Endothelial cell (in vitro differentiated cells): ENCODE data around the gene PRSS48. TPM values are rescaled to one million over a fixed set of nuclear protein-coding genes. Genes with fewer than 3 reads are reported as not detected.
"Not testable (repeated sequence)": the region's sequence is repeated elsewhere in the genome, so short reads cannot be mapped to it uniquely, and the experiment has no call there.

Experiments used
- DNase-seq: peaks from one replicate; pipeline ENCODE4 v3.0.0; 2021; ENCODE audit warnings: low spot score
- H3K27ac Mint-ChIP-seq: one replicate; pipeline ENCODE4 v1.8.0; 2021; ENCODE audit warnings: mixed read lengths, inconsistent platforms; ENCODE audit not compliant: unreplicated experiment
- H3K27me3 Mint-ChIP-seq: one replicate; pipeline ENCODE4 v1.8.0; 2021; ENCODE audit warnings: mild to moderate bottlenecking, moderate library complexity, mixed read lengths, inconsistent platforms; ENCODE audit not compliant: unreplicated experiment
- H3K36me3 Mint-ChIP-seq: one replicate; pipeline ENCODE4 v1.8.0; 2021; ENCODE audit warnings: mild to moderate bottlenecking, low read depth, mixed read lengths, inconsistent platforms; ENCODE audit not compliant: unreplicated experiment
- H3K4me1 Mint-ChIP-seq: one replicate; pipeline ENCODE4 v1.8.0; 2021; ENCODE audit warnings: mild to moderate bottlenecking, mixed read lengths, inconsistent platforms; ENCODE audit not compliant: unreplicated experiment
- H3K4me3 Mint-ChIP-seq: one replicate; pipeline ENCODE4 v1.8.0; 2021; ENCODE audit warnings: mild to moderate bottlenecking, mixed read lengths, inconsistent platforms; ENCODE audit not compliant: unreplicated experiment
- H3K9me3 Mint-ChIP-seq: one replicate; pipeline ENCODE4 v1.8.0; 2021; ENCODE audit warnings: mixed read lengths, inconsistent platforms; ENCODE audit not compliant: unreplicated experiment
- total RNA-seq: library from RNA; stranded (reverse); fragmentation: NEBNext Ultra II Directional; extraction: Animal tissue kit (Norgen Biotek cat#: 25700); gene quantifications from one replicate; pipeline ENCODE4 v1.2.1, GENCODE V29; 2021; ENCODE audit not compliant: unreplicated experiment
- TF ChIP-seq, protein P1 (sequence below): fragments of 200-600 bp; sonication (generic); IDR thresholded peaks from one replicate; pipeline ENCODE4 v1.5.0; 2021; ENCODE audit warnings: antibody characterized with exemption; ENCODE audit not compliant: unreplicated experiment

Gene PRSS48
- total RNA-seq, 1 donor from 2014 or later = not detected

DNA sequence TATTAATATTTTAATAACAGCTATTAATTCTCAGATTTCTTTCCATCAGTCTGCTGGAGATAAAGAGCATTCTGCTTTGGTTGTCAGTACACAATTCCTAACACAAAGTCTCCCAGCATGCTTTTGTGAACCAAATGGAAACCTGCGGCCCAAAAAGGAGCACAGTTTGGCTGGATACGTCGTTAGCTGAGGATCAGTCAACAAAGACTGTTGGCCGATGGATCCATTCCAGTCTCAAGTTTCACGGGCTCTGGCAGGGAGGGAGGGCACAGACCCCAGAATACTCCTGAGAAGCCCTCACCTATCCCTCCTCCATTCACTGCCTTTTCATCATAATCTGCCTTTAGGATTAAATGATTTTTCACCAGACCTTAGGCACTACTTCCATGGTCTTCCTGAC lies 26.3 kb upstream of the PRSS48 start:
- TF ChIP-seq, protein P1, sequence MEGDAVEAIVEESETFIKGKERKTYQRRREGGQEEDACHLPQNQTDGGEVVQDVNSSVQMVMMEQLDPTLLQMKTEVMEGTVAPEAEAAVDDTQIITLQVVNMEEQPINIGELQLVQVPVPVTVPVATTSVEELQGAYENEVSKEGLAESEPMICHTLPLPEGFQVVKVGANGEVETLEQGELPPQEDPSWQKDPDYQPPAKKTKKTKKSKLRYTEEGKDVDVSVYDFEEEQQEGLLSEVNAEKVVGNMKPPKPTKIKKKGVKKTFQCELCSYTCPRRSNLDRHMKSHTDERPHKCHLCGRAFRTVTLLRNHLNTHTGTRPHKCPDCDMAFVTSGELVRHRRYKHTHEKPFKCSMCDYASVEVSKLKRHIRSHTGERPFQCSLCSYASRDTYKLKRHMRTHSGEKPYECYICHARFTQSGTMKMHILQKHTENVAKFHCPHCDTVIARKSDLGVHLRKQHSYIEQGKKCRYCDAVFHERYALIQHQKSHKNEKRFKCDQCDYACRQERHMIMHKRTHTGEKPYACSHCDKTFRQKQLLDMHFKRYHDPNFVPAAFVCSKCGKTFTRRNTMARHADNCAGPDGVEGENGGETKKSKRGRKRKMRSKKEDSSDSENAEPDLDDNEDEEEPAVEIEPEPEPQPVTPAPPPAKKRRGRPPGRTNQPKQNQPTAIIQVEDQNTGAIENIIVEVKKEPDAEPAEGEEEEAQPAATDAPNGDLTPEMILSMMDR = no peak
- no peak overlapping the region for H3K4me3 Mint-ChIP-seq
- H3K27me3 Mint-ChIP-seq = no peaks in the 10 kb centered on the region
- no peaks in the 10 kb centered on the region for H3K36me3 Mint-ChIP-seq
- no peak for DNase-seq
- no peak overlapping the region for H3K27ac Mint-ChIP-seq
- H3K4me1 Mint-ChIP-seq = no peaks in the 10 kb centered on the region
- H3K9me3 Mint-ChIP-seq = no peaks in the 10 kb centered on the region

DNA sequence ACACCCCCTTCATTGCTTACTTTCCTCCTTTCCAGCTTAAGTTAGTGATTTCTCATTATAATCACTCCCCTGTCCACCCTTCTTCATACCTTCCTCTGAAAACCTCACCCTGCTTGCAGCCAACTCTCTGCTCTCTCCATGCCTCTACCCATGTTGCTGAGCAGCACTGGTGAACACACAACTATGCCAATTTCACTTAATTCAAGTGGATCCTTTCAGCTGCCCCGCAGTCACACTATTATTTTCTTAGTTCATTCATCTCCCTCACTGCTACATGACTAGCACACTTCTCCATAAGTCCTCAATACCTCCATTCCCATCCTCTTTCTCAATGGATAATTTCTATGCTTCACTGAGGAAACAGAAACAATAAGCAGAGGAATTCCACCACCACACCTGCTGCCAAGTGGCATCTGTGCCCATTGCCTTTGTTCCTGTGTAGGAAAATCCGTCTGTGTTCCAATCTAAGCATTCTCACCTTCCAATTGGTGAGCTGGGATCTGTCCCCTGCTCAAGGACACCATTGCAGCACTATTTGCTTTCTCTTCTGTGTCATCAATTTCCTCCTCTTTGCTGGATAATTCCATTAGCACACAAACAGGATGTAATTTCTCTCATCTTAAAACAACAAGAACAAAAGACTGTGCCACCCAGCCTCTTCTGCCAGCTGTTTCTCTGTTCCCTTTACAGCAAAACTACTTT lies 25.2 kb upstream of the PRSS48 start:
- DNase-seq = no peak
- TF ChIP-seq, protein P1 = no peak
- no peaks in the 10 kb centered on the region for H3K4me1 Mint-ChIP-seq
- H3K36me3 Mint-ChIP-seq = peaks cover 3% of the 10 kb centered on the region
- H3K27me3 Mint-ChIP-seq = no peaks in the 10 kb centered on the region
- no peaks in the 10 kb centered on the region for H3K9me3 Mint-ChIP-seq
- no peak overlapping the region for H3K27ac Mint-ChIP-seq
- H3K4me3 Mint-ChIP-seq = no peak overlapping the region

DNA sequence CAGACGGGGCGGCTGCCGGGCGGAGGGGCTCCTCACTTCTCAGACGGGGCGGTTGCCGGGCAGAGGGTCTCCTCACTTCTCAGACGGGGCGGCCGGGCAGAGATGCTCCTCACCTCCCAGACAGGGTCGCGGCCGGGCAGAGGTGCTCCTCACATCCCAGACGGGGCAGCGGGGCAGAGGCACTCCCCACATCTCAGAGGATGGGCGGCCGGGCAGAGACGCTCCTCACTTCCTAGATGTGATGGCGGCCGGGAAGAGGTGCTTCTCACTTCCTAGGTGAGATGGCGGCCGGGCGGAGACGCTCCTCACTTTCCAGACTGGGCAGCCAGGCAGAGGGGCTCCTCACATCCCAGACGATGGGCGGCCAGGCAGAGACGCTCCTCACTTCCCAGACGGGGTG lies 21.7 kb upstream of the PRSS48 start:
- not testable (repeated sequence) for H3K9me3 Mint-ChIP-seq, H3K4me3 Mint-ChIP-seq, DNase-seq, H3K4me1 Mint-ChIP-seq, H3K27ac Mint-ChIP-seq, H3K27me3 Mint-ChIP-seq
- H3K36me3 Mint-ChIP-seq = peaks cover 20% of the 10 kb centered on the region

DNA sequence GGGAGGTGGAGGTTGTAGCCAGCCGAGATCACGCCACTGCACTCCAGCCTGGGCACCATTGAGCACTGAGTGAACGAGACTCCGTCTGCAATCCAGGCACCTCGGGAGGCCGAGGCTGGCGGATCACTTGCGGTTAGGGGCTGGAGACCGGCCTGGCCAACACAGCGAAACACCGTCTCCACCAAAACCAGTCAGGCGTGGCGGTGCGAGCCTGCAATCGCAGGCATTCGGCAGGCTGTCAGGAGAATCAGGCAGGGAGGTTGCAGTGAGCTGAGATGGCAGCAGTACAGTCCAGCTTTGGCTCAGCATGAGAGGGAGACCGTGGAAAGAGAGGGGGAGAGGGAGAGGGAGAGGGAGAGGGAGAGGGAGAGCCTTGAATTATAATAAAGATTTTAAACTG lies 21.3 kb upstream of the PRSS48 start:
- H3K27me3 Mint-ChIP-seq, H3K4me3 Mint-ChIP-seq, DNase-seq, H3K27ac Mint-ChIP-seq, H3K4me1 Mint-ChIP-seq, H3K9me3 Mint-ChIP-seq: not testable (repeated sequence)
- H3K36me3 Mint-ChIP-seq = peaks cover 23% of the 10 kb centered on the region

DNA sequence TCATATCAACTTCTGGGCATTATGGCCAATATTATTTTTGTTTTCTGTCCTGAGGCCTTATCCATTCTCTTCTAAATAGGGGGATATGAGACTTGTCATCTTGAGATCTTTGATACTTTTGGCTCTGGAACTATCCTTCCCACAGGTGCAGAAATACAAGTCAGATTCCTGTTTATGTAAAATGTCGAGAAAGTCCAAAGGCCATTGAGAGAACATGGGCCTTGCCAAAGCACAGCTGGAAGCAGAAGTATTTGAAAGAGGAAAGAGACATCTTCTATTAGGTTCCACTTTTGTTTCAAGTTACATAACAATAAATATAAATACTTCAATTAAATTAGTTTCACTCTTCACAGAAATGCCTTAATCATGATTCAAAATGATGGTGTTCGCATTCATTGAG lies 20.8 kb upstream of the PRSS48 start:
- no peak for DNase-seq
- H3K27me3 Mint-ChIP-seq = peaks cover 9% of the 10 kb centered on the region

DNA sequence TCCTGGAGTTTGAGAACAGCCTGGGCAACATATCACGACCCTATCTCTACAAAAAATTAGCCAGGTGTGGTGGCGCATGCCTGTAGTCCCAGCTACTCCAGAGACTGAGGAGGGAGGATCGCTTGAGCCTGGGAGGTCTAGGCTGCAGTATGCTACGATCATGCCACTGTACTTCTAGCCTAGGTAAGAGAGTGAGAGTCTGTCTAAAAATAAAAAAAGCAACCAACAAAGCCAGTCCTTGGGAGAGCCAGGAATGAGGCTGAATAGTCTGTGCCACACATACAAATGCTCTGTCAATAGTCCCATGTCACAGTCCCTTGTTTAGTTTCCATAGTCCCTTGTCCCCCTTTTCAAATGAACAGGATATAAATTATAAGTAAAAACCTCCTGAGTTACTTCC lies 19.3 kb upstream of the PRSS48 start:
- DNase-seq = no peak
- H3K36me3 Mint-ChIP-seq = peaks cover 26% of the 10 kb centered on the region
- no peak overlapping the region for H3K4me3 Mint-ChIP-seq
- peaks cover 14% of the 10 kb centered on the region for H3K4me1 Mint-ChIP-seq
- TF ChIP-seq, protein P1 = no peak
- peaks cover 9% of the 10 kb centered on the region for H3K27me3 Mint-ChIP-seq
- H3K27ac Mint-ChIP-seq = peak overlapping the region; percentile 5
- H3K9me3 Mint-ChIP-seq = no peaks in the 10 kb centered on the region

More for the DNA sequence above, 20.8 kb upstream of the PRSS48 start:
- TF ChIP-seq, protein P1 = no peak
- H3K4me1 Mint-ChIP-seq = peaks cover 5% of the 10 kb centered on the region
- H3K9me3 Mint-ChIP-seq = no peaks in the 10 kb centered on the region
- H3K36me3 Mint-ChIP-seq = peaks cover 26% of the 10 kb centered on the region
- H3K4me3 Mint-ChIP-seq = peak overlapping the region; percentile 32
- no peak overlapping the region for H3K27ac Mint-ChIP-seq
